HG03520 (cell line): ENCODE measurements around the gene ACSF2.
"Not testable (repeated sequence)": the region's sequence is repeated elsewhere in the genome, so short reads cannot be mapped to it uniquely, and the experiment has no call there.

Source experiments
- ATAC-seq: cut with Tn5 transposase; IDR thresholded peaks from one replicate; pipeline ENCODE4 v1.9.1; 2021; ENCODE audit warnings: mild to moderate bottlenecking, moderate library complexity; ENCODE audit not compliant: unreplicated experiment

Gene ACSF2

GRCh38 chr17:50462446-50462845 lies 36.4 kb downstream of the ACSF2 start:
- no peak for ATAC-seq

- ATAC-seq: no peak
Observed at GRCh38 chr17:50464121-50464520, 38.1 kb downstream of the ACSF2 start.

- ATAC-seq: no peak
Observed at GRCh38 chr17:50464736-50465135, 38.7 kb downstream of the ACSF2 start.

DNA sequence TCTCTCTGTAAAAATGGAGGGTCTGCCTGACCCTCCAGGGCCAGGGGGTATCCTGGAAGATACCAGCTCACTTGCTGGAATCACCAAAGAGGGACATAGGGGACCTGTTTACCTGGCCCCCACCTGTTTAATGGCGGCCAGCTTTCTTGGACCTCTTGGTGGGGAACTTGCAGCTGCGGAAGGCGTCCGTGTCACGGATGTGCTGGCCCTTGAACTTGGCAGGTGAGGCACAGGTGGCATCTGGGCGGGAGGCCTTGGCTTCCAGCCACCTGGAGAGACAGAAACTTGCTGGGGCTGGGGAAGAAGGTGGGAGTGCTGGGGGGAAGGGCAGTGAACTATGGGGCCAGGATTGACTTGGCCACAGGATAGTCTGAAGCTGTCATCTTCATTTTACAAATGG lies 39.2 kb downstream of the ACSF2 start:
- no peak for ATAC-seq

- no peak for ATAC-seq
Observed at GRCh38 chr17:50465635-50466034, 39.6 kb downstream of the ACSF2 start.

- no peak for ATAC-seq
Observed at GRCh38 chr17:50466371-50467113, 40.5 kb downstream of the ACSF2 start.

GRCh38 chr17:50467114-50467854 lies 41.3 kb downstream of the ACSF2 start:
- ATAC-seq: no peak

- no peak for ATAC-seq
Observed at GRCh38 chr17:50467855-50468303, 41.9 kb downstream of the ACSF2 start.

GRCh38 chr17:50468304-50469207 lies 42.5 kb downstream of the ACSF2 start, which contains the start of gene CHAD:
Gene CHAD, minus strand, starts transcription at chr17:50468880. Its CDS starts 67 bp downstream, at chr17:50468813.
- ATAC-seq: no peak

GRCh38 chr17:50469208-50469605 lies 43.2 kb downstream of the ACSF2 start:
- no peak for ATAC-seq

- no peak for ATAC-seq
Observed at GRCh38 chr17:50469671-50470305, 43.8 kb downstream of the ACSF2 start.

DNA sequence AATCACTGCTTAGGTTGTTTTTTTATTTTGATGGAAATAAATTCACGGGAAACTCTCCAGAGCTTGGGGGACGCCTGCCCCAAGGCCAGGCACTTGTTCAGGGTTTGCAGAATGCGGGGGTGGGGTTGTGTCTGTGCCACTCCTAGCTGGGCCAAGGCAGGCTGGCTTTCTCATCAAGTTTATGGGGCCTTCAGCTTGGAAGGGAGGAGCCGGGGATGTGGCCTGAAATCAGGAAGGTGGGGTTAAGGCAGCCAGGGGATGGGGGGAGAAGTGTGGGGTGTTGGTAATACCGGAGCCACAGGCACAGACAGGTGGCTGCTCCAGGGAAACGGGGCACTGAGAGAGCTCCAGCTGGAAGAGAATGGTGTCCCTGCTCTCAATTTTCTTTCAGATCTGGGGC lies 44.4 kb downstream of the ACSF2 start:
- ATAC-seq: no peak

DNA sequence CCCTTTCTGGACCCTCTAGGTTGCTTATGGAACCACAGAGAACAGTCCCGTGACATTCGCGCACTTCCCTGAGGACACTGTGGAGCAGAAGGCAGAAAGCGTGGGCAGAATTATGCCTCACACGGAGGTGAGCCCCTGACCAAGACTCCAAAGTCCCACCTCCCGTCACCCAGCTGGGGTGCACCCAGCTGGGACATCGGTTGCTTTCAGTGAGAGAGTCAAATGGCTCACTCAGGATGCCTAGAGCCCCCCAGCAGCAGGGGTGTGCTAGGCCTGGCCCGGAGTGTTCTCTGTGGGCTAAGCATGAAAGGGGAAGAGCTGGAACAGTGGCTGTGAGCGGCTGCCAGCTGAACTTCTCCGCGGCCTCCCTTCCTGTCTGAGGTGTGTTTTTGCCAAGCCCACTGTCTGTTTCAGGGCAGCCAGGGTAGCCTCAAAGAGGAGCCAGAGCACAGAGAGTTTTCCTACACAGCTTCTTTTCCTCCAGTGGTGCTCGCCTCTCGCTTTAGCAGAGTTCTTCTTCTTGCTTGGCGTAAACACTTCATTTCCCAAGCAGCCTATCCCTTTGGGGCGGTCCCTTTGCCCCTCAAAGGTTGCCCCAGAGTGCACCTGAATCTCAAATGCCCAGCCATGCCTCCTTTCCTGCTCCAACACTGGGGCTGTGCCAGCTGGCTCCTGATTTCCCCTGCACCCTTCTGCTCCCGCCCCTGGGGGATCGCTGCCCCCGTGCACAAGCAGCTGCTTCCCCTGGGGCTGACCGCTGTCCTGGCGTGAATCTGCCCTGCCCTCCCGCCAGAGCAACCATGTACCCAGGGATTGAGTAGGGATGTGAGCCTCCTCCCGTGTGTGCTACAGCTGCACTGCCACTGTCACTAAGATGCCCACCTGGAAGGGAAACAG lies 45.2 kb downstream of the ACSF2 start:
- ATAC-seq: no peak

GRCh38 chr17:50472286-50472685 lies 46.3 kb downstream of the ACSF2 start:
- ATAC-seq: no peak

DNA sequence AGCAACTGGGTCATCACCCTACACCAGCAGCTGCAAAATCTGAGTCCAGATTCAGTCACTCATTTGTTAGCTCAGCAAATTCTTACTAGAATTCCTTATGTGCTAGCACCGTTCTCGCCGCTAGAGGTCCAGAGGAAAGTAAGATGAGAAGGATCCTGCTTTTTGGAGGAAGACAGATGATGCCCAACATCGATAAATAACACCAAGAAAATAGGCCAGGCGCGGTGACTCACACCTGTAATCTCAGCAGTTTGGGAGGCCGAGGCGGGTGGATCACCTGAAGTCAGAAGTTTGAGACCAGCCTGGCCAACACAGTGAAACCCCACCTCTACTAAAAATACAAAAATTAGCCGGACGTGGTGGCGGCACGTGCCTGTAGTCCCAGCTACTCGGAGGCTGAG lies 46.7 kb downstream of the ACSF2 start:
- ATAC-seq: not testable (repeated sequence)

GRCh38 chr17:50473901-50474300 lies 47.9 kb downstream of the ACSF2 start:
- no peak for ATAC-seq

DNA sequence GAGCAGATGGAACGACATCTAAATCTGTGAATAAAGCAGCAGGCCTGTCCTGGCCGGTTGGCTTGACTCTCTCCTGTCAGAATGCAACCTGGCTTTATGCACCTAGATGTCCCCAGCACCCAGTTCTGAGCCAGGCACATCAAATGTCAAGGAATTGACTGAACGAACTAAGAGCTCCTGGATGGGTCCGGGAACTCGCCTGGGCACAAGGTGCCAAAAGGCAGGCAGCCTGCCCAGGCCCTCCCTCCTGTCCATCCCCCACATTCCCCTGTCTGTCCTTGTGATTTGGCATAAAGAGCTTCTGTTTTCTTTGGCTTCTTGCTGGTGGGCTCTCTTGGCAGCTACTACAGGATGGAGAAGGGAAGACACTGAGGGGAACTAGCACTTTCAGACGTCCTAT lies 48.5 kb downstream of the ACSF2 start:
- no peak for ATAC-seq

GRCh38 chr17:50475362-50475761 lies 49.3 kb downstream of the ACSF2 start:
- ATAC-seq: no peak

DNA sequence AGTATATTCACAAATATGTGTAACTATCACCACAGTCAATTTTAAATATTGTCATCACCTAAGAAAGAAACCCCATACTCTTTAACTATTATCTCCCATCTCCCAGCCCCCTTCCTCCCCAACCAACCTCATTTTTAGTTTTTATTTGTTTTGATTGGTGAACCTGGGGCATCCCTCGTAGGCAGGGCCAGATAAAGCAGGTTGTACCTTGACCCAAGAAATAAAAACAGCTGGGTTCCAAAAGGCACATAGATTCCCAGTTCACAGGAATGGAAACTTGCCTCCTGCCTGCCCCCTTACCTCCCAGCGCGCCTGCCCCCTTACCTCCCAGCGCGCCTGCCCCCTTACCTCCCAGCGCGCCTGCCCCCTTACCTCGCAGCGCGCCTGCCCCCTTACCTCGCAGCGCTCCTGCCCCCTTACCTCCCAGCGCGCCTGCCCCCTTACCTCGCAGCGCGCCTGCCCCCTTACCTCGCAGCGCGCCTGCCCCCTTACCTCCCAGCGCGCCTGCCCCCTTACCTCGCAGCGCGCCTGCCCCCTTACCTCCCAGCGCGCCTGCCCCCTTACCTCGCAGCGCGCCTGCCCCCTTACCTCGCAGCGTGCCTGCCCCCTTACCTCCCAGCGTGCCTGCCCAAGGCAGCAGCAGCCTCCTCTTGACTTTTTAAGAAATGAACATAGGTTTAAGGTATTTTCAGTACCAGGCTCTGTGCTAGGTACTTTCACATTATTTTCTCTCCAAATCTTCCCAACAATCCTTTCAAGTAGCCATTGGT lies 49.9 kb downstream of the ACSF2 start:
- ATAC-seq: not testable (repeated sequence)
